Spleen (tissue), 7 donors: ENCODE measurements around the gene DEDD.

Experiments used
- CTCF ChIP-seq, 11 experiments: fragments of 200-600 bp in 7 of 11; fragments of 450-650 bp in 4 of 11; sonication (generic) in 4 of 11; IDR thresholded peaks in 8 of 11; conservative IDR thresholded peaks in 3 of 11; 1 replicate in 7 of 11; 2 replicates in 4 of 11; pipeline versions ENCODE4 v1.4.0 to v1.8.0; 2016 to 2021; ENCODE audit warnings: antibody characterized with exemption in 11 of 11, inconsistent platforms in 4 of 11, mild to moderate bottlenecking in 1 of 11
- POLR2A ChIP-seq, 3 donors: fragments of 450-650 bp; IDR thresholded peaks; one replicate each; pipeline ENCODE4 v1.5.1; 2017; ENCODE audit warnings: antibody characterized with exemption in 3 of 3, mild to moderate bottlenecking in 1 of 3
- POLR2AphosphoS5 ChIP-seq, 3 donors: sonication (generic); formaldehyde crosslinking; IDR thresholded peaks; one replicate each; pipeline ENCODE4 v1.5.1; 2017; ENCODE audit warnings: antibody characterized with exemption in 3 of 3
- donor health status: DM: no; HTN: no; CAD: no; lungs with moderate emphysema.
- donor health status: DM: no; HTN: no; CAD: no.
- donor health status: DM: no; HTN: no; CAD: no.

- TF ChIP-seq CTCF (IDR thresholded peaks at IDR 0.05 in 8 of 11, conservative IDR thresholded peaks at IDR 0.05 in 3 of 11) (no peak), POLR2A (IDR thresholded peaks at IDR 0.05) (no peak), POLR2AphosphoS5 (IDR thresholded peaks at IDR 0.05) (peak in 1 of 3 donors; percentile 36)
These were observed 49.3 kb downstream of the DEDD start for GRCh38 chr1:161082996-161083747.
